Measurements from ENCODE around the gene POLR1A. TPM values are rescaled to one million over a fixed set of nuclear protein-coding genes. Genes with fewer than 3 reads are reported as not detected.

POLR1A gene
- polyA plus RNA-seq (ENCODE audit: insufficient read length in 12 of 12): 10 to 100 TPM in 11 of 12 donors, not detected in 1; 15.0 to 21.0 (median 18.1) TPM
- long read RNA-seq, donor 1, partial matches to known transcripts: 6 of 7 reads
- long read RNA-seq, donor 1, other reads (novel, unspliced or antisense): 0 of 7 reads
- long read RNA-seq, donor 2, partial matches to known transcripts: 7 of 7 reads
- long read RNA-seq, donor 2, other reads (novel, unspliced or antisense): 0 of 7 reads
- long read RNA-seq, donor 3: 0 reads
- long read RNA-seq, donor 4: 0 reads
- long read RNA-seq, donor 5: 0 reads
- long read RNA-seq, donor 6: 0 reads
- long read RNA-seq, donor 7, partial matches to known transcripts: 0 of 1 reads
- long read RNA-seq, donor 7, other reads (novel, unspliced or antisense): 0 of 1 reads
- long read RNA-seq, donor 8, partial matches to known transcripts: 0 of 1 reads
- long read RNA-seq, donor 8, other reads (novel, unspliced or antisense): 0 of 1 reads
- long read RNA-seq, donor 9: 0 reads
- long read RNA-seq, donor 10, partial matches to known transcripts: 7 of 7 reads
- long read RNA-seq, donor 10, other reads (novel, unspliced or antisense): 0 of 7 reads
- long read RNA-seq, donor 11, partial matches to known transcripts: 8 of 8 reads
- long read RNA-seq, donor 11, other reads (novel, unspliced or antisense): 0 of 8 reads

DNA sequence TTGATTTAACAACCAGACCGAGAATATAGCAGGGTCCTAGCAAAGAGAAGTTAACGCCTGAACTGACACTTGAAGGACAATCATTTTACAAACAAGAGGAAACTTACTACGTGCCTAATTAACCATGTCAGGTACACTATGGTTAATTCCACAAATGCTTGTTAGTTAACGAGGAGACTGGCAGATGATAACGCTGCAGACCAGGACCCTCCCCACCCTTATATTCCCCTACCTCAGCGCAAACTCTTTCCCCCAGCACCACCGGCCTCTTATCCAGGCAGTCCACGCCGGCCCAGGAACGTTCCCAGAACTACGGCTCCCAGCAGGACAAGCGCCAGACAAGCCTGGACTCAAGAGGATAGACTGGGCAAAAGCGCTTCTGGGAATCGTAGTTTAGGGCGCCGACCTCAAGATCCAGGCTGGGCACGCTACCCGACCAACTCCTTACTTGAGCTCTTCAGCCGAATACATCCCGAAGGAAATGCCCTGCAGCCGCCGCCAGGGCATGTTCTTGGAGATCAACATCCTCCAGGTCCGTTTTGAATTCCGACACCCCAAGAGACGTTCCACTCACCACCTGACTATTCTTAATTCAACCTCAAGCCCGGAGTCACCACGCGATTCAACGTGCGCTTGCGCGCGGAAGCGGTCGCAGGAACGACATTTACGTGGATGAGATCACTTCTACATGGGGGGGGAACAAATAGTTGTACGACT, at the start of gene POLR1A:
Gene POLR1A, minus strand, starts transcription at position 635 of the 717 bp plus-strand sequence. Its CDS starts 110 bp downstream, at position 525.
- peak; percentile 95 for DNase-seq

- no peak for DNase-seq
These were observed 44.8 kb upstream of the POLR1A start for GRCh38 chr2:86150502-86150901.

- no peak for DNase-seq
These were observed 42.1 kb upstream of the POLR1A start for GRCh38 chr2:86147793-86148192.

DNA sequence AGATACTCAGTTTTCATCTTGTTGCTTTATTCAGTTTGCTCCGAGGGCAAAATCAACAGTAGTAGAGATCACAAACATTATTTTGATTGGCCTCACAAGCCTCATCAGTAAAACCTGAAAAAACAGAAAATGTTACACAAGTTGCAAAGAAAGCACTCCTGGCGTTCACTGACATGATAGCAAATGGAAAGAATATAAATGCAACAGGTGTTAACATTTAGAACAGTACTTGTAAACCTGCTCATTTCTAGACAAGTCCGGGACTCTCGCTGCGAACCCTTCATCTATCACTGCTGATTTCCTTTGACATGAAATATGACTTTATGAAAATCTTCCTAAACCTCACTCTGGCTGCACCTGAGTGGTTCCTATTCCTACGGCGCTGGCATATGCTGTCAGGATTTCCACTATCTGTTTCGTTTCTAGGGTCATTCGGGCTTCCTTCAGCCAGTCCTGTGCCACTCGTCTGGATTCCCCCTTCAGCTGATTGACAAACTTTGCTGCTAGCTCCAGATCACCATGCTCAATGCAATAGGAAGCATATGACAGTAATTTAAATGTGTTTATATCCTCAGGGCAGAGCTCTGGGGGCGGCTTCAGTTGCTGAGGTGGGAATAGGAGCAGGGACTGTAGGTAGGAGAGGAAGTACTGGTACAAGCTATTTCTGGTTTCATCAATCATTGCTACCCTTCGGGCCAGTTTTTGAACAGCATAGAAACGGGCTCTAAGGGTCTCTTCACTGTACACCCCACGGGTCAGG, 38.4 kb upstream of the POLR1A start:
- DNase-seq: no peak

DNA sequence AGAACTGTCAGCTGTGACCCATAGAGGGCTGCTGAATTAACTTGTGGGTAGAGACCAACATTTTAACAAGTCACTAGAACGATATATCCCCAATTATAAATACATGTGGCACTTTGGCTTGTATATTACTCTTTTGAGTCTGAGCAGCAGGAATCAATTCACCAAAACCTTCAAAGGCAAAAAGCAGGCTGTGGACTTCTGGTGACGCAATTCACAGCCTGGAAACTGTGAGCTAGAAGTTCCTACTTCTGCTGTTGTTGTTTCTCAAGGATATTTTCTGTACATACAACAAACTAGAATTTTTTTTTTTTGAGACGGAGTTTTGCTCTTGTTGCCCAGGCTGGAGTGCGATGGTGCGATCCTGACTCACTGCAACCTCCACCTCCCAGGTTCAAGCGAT, 37.6 kb upstream of the POLR1A start:
- no peak for DNase-seq

- DNase-seq: no peak
These were observed 37.0 kb upstream of the POLR1A start for GRCh38 chr2:86142436-86143257.

- no peak for DNase-seq
These were observed 35.3 kb upstream of the POLR1A start for GRCh38 chr2:86140969-86141392.

DNA sequence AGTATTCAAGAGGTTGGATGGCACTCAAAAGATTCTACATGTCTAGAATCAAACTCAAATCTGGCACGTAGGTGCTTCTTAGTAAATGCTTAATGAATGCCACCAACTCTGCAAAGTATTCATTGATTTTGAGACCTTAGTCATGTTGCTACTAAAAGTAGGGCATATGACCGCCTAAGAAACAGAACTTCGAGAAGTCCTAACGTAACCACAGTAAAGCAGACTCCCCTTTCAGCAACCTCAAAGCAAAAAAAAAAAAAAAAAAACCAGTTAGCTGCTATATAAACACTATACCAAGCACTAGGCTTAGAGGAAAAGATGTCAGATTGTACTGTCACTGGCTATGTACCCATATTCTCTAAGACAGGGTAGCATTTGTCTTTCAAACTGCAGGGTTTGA, 34.3 kb upstream of the POLR1A start:
- no peak for DNase-seq

GRCh38 chr2:86138736-86139625, 33.3 kb upstream of the POLR1A start:
- no peak for DNase-seq

DNA sequence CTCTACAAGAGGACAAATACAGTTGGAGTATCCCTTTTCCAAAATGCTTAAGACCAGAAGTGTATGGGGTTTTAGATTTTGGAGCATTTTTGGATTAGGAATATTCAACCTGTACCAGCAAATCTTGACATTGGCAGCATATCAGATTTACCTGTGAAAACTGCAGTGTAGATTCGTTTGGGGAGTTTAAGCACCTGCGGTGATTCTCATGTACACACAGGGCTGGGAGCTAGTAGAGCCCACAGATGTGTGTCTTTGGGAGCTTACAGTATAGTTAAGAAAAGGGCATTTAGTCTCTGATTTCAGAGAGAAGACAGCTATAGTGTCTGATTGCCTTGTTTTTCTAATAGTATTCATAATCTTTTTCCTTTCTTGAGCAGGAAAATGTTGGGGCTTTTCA, 30.5 kb upstream of the POLR1A start:
- no peak for DNase-seq

GRCh38 chr2:86135653-86136052, 30.0 kb upstream of the POLR1A start:
- no peak for DNase-seq

- no peak for DNase-seq
These were observed 29.0 kb upstream of the POLR1A start for GRCh38 chr2:86134709-86135108.

DNA sequence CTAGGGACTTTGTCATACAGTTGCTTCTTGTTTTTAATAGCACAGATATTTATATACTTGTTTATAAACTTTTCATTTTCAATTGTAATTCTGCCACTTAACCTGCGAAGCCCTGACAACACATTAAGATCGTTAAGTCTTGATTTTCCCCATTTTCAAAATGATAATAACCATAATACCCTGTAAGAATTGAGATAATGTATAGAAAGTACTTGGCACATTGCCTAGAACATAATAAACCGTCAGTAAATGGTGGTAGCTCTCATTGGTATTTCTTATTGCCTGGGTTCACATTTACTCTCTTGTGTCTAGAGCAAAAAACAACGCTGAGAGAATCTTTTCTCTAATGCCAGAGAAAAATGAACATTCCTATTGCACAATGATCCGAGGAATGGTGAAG, 19.0 kb upstream of the POLR1A start:
- no peak for DNase-seq

GRCh38 chr2:86123328-86123925, 17.7 kb upstream of the POLR1A start:
- DNase-seq: no peak

- DNase-seq: no peak
These were observed 12.4 kb upstream of the POLR1A start for GRCh38 chr2:86118130-86118529.

DNA sequence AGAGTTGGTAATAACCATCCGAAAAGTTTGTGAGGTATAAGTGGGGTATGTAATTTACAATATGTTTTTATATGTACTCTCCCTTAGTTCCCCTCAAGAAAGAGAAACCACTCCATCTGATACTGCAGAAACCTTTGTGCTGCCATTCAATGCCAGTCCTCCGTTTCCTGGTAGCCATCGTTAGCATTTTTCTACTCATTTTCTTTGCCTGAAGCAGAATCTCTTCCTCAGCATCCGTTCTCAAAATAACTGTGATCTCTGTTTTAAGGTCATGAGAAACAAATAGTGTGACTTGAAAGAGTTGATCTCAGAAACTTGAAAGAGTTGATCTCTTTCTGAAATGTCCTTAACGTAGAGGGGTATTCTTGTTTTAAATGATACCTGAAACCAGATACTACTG, 1.3 kb upstream of the POLR1A start:
- no peak for DNase-seq

GRCh38 chr2:86105969-86106945, 571 bp upstream of the POLR1A start, which contains the start of gene PTCD3:
Gene PTCD3 (plus strand): TSS chr2:86106235. CDS start chr2:86106248, 13 bp downstream.
- DNase-seq: peak; percentile 96

DNA sequence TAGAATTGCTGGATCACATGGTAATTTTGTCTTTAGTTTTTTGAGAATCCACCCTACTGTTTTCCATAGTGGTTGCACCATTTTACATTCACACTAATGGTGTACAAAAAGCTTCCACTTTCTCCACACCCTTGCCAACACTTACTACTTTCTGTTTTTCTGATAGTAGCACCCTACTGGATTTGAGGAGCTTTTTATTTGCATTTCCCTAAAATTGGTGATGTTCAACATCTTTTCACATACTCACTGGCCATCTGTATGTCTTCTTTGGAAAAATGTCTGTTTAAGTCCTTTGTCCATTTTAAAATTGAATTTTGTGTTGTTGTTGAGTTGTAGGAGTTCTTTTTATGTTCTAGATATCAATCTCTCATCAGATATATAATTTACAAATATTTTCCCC, 3.5 kb downstream of the POLR1A start:
- DNase-seq: no peak
